Measurements from ENCODE around the gene OMA1. TPM values are rescaled to one million over a fixed set of nuclear protein-coding genes. Genes with fewer than 3 reads are reported as not detected.

The OMA1 gene
- total and polyA plus RNA-seq, 10 of the 15 experiments (the other 5 are each of a cell fraction or from before 2014, with no cell fraction given): 23.6 to 67.1 (median 47.1) TPM

DNA sequence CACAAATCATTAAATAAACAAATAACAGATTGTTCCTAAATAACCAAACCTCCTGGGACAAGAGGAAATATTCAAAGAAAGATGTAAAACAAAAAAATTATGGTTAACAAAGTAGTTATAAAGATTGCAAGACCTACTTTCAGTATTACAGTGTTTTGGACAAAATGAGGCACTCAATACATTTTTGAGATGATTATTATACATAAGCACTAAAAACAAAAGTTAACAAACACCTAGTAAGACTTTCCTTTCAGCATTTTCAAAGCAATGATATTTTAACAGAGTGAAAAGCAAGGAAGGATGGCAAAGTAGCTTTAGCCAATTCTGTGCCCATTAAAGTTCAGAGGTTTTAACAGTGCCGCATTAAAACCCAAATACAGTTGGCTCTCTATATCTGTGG, 17.2 kb downstream of the OMA1 start (continued):
- TF ChIP-seq ZBTB11 (CRISPR knock-in tag; IDR thresholded peaks at IDR 0.05) (no peak), SUPT20H (IDR thresholded peaks at IDR 0.05; ENCODE audit: borderline replicate concordance, control insufficient read depth, low read depth, low read length) (no peak)

GRCh38 chr1:58528518-58528917, 18.0 kb downstream of the OMA1 start:
- Histone ChIP-seq H3K27me3 (replicated peaks in 1 of 2; ENCODE audit: control insufficient read depth in 2 of 2, insufficient read depth in 2 of 2, low read length in 1 of 2) (no peaks in the 10 kb centered on the region), H4K20me1 (ENCODE audit: control insufficient read depth, insufficient read depth) (no peaks in the 10 kb centered on the region), H3K9ac (ENCODE audit: control insufficient read depth, insufficient read depth, low read length) (no peak overlapping the region), H2AFZ (ENCODE audit: control insufficient read depth, low read depth, low read length) (no peak overlapping the region), H3K36me3 (ENCODE audit: control insufficient read depth in 2 of 2, insufficient read depth in 2 of 2, low read length in 1 of 2) (peaks cover 0 to 5% of the 10 kb centered on the region in 2 experiments; a peak in 1 of 4 replicates), H3K9me3 (replicated peaks; ENCODE audit: control insufficient read depth, insufficient read depth, low read length) (no peaks in the 10 kb centered on the region), H3K27ac (ENCODE audit: control insufficient read depth, insufficient read depth) (no peak overlapping the region), H3K4me1 (ENCODE audit: control insufficient read depth, insufficient read depth, low read length) (no peaks in the 10 kb centered on the region), H3K4me3 (no peak overlapping the region), H3K4me2 (ENCODE audit: control insufficient read depth, insufficient read depth) (no peak overlapping the region), H3K79me2 (ENCODE audit: control insufficient read depth, insufficient read depth, low read length) (no peaks in the 10 kb centered on the region)
- CTCF ChIA-PET: interaction anchor here (0.7 to 4.4 kb wide), 6 partner anchors 9 to 125 kb away, joined by 3 to 39 read pairs (median 5); partner anchors contain the start of gene OMA1
- DNase-seq (ENCODE audit: low read depth, low spot score) (no peak), ATAC-seq (no peak), FAIRE-seq (no peak)
- in situ Hi-C loops (cut with MboI) (no loop called here), intact Hi-C loops (cut with micrococcal nuclease; ENCODE audit: unreplicated experiment) (no loop called here)
- no peak for TF ChIP-seq BRCA1 (IDR thresholded peaks at IDR 0.05; ENCODE audit: low read depth, low read length)
- TF ChIP-seq ATF3 (IDR thresholded peaks at IDR 0.05; ENCODE audit: borderline replicate concordance, extremely low read depth, low read depth, low read length): no peak
- TF ChIP-seq BHLHE40 (IDR thresholded peaks at IDR 0.05; ENCODE audit: borderline replicate concordance in 1 of 2, low read depth in 2 of 2, low read length in 1 of 2): no peak
- no peak for TF ChIP-seq TAF1 (IDR thresholded peaks at IDR 0.05; ENCODE audit: borderline replicate concordance, low read depth, low read length)
- TF ChIP-seq CREM (IDR thresholded peaks at IDR 0.05; ENCODE audit: low read depth): no peak
- 100% methylated on average over 3 of the region's 3 CpGs for WGBS (ENCODE audit: insufficient coverage, insufficient replicate concordance, low lambda C conversion rate, missing lambda C conversion rate)
- RAD21 ChIA-PET (ENCODE audit: unreplicated experiment): interaction anchor here (2.9 kb wide), 1 partner anchor 18 kb away, joined by 11 read pairs; the partner anchor contains the start of gene OMA1
- POLR2A ChIA-PET: no interaction called here
- SMC1A ChIA-PET (ENCODE audit: uncharacterized antibody, unreplicated experiment): interaction anchor here (1.1 to 5.5 kb wide), 4 partner anchors 8 to 124 kb away, joined by 4 to 41 read pairs (median 8); no protein-coding TSS in a partner anchor
- no TSS peak for BruUV-seq (replicated peaks)

All from GM12878 (cell line).